ENCODE measurements around the gene EFNB2.

Gene EFNB2

DNA sequence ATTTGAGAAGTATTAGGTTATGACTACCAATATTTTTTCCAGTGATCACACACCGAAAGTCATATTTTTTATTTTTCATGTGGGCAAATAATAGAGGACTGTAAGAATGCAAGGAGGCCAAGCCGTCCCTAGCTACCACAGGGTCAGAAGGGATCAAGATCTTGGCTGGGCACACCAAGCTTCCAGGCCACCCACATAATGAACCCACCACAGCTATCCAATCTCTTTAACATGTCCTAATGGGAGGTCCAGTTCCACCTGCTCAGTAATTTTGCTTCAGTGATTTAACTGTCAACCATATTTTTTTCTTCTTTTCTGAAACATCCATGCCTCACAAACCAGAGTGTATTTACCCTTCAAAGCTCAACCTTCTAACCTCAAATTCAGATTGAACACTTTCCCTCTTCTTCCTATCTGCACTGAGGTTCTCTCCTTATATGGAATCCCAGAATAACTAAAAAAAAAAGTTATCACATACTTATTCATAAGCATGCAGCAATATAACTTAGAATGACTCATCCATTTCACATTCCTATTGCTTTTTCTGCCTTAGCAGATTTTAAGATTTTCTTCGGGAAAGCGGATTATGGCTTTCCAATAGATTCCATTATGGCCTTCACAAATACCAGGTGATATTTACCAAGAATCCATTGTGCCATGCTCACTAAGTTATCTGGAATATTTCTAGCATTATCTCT is 20.3 kb upstream of the EFNB2 start:
- peaks cover 99% of the 10 kb centered on the region for H3K79me2 ChIP-seq (ENCODE audit: low read length)
- H4K20me1 ChIP-seq (ENCODE audit: insufficient read depth, low read length), result peaks cover 54% of the 10 kb centered on the region
- H2AFZ ChIP-seq (ENCODE audit: low read length), result no peak overlapping the region
- TF ChIP-seq EZH2 (optimal IDR thresholded peaks at IDR 0.05; ENCODE audit: low read depth, low read length), result no peak
- H3K4me3 ChIP-seq (ENCODE audit: low read length), result no peak overlapping the region
- no peak overlapping the region for H3K4me2 ChIP-seq (ENCODE audit: low read depth, low read length)
- H3K9ac ChIP-seq (ENCODE audit: low read length), result no peak overlapping the region
- H3K27ac ChIP-seq (ENCODE audit: low read length), result no peak overlapping the region
- no peak for DNase-seq
- no peaks in the 10 kb centered on the region for H3K4me1 ChIP-seq (ENCODE audit: low read length)
- H3K9me2 ChIP-seq (replicated peaks; ENCODE audit: insufficient read depth, low read length), result no peaks in the 10 kb centered on the region
- H3K9me3 ChIP-seq (replicated peaks; ENCODE audit: insufficient read depth, low read length), result no peaks in the 10 kb centered on the region
- no peaks in the 10 kb centered on the region for H3F3A ChIP-seq (ENCODE audit: insufficient read depth, low read length)
- H3K36me3 ChIP-seq (replicated peaks; ENCODE audit: insufficient read depth, low read length), result peaks cover 29% of the 10 kb centered on the region; the same call in 1 of the 2 replicates
- H3K27me3 ChIP-seq (replicated peaks; ENCODE audit: insufficient read depth, low read length), result no peaks in the 10 kb centered on the region

DNA sequence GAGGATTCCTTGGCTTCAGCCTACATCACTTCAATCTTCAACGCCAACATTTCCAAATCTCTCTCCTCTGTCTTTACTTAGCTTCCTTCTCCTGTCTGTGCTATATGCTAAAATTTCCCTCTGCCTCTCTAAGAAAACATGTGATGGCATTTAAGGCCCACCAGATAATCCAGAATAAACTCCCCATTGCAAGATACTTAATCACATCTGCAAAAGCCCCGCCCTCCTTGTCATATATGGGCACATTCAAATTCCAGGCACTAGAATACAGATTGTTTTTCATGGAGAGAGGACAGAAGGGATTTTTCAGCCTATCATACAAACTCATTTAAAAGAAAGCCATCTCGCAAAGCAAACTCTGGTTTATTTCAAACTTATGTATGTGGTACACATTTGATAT is 16.3 kb upstream of the EFNB2 start:
- no peak for DNase-seq
- peaks cover 38% of the 10 kb centered on the region for H4K20me1 ChIP-seq (ENCODE audit: insufficient read depth, low read length)
- TF ChIP-seq, protein P1, sequence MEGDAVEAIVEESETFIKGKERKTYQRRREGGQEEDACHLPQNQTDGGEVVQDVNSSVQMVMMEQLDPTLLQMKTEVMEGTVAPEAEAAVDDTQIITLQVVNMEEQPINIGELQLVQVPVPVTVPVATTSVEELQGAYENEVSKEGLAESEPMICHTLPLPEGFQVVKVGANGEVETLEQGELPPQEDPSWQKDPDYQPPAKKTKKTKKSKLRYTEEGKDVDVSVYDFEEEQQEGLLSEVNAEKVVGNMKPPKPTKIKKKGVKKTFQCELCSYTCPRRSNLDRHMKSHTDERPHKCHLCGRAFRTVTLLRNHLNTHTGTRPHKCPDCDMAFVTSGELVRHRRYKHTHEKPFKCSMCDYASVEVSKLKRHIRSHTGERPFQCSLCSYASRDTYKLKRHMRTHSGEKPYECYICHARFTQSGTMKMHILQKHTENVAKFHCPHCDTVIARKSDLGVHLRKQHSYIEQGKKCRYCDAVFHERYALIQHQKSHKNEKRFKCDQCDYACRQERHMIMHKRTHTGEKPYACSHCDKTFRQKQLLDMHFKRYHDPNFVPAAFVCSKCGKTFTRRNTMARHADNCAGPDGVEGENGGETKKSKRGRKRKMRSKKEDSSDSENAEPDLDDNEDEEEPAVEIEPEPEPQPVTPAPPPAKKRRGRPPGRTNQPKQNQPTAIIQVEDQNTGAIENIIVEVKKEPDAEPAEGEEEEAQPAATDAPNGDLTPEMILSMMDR (IDR thresholded peaks at IDR 0.05; ENCODE audit: low read length), result no peak
- TF ChIP-seq EZH2phosphoT487 (IDR thresholded peaks at IDR 0.05; ENCODE audit: low read length), result no peak
- TF ChIP-seq EZH2 (optimal IDR thresholded peaks at IDR 0.05; ENCODE audit: low read depth, low read length), result no peak
- H2AFZ ChIP-seq (ENCODE audit: low read length), result no peak overlapping the region
- no peaks in the 10 kb centered on the region for H3K9me2 ChIP-seq (replicated peaks; ENCODE audit: insufficient read depth, low read length)
- H3K4me1 ChIP-seq (ENCODE audit: low read length), result no peaks in the 10 kb centered on the region
- H3K9me3 ChIP-seq (replicated peaks; ENCODE audit: insufficient read depth, low read length), result no peaks in the 10 kb centered on the region
- no peaks in the 10 kb centered on the region for H3F3A ChIP-seq (ENCODE audit: insufficient read depth, low read length)
- peaks cover 17% of the 10 kb centered on the region; the same call in 1 of the 2 replicates for H3K36me3 ChIP-seq (replicated peaks; ENCODE audit: insufficient read depth, low read length)
- no peak overlapping the region for H3K4me2 ChIP-seq (ENCODE audit: low read depth, low read length)
- no peaks in the 10 kb centered on the region for H3K27me3 ChIP-seq (replicated peaks; ENCODE audit: insufficient read depth, low read length)
- H3K4me3 ChIP-seq (ENCODE audit: low read length), result no peak overlapping the region
- no peak overlapping the region for H3K27ac ChIP-seq (ENCODE audit: low read length)
- H3K9ac ChIP-seq (ENCODE audit: low read length), result no peak overlapping the region
- peaks cover 100% of the 10 kb centered on the region for H3K79me2 ChIP-seq (ENCODE audit: low read length)

DNA sequence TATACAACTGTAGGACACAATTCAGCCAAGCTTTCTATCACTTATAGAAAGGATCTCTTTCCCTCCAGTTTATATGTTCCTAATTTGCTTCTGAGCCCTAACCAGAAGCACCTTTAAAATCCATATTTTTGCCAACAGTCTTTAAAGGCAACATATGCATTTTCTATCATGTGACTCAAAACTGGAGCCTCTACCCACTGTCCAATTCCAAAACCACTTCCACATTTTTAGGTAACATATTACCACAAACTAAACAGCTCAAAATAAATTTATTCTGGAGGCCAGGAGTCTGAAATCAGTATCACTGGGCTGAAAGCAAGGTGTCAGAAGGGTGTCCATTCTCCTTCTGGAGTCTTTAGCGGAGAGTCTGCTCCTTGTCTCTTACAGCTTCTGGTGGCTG is 15.9 kb upstream of the EFNB2 start:
- peaks cover 13% of the 10 kb centered on the region; the same call in 1 of the 2 replicates for H3K36me3 ChIP-seq (replicated peaks; ENCODE audit: insufficient read depth, low read length)
- no peaks in the 10 kb centered on the region for H3K9me2 ChIP-seq (replicated peaks; ENCODE audit: insufficient read depth, low read length)
- no peaks in the 10 kb centered on the region for H3F3A ChIP-seq (ENCODE audit: insufficient read depth, low read length)
- peaks cover 40% of the 10 kb centered on the region for H4K20me1 ChIP-seq (ENCODE audit: insufficient read depth, low read length)
- no peak overlapping the region for H3K4me3 ChIP-seq (ENCODE audit: low read length)
- H3K79me2 ChIP-seq (ENCODE audit: low read length), result peaks cover 100% of the 10 kb centered on the region
- no peak for DNase-seq
- TF ChIP-seq EZH2phosphoT487 (IDR thresholded peaks at IDR 0.05; ENCODE audit: low read length), result no peak
- TF ChIP-seq, protein P1 (IDR thresholded peaks at IDR 0.05; ENCODE audit: low read length), result no peak
- no peak for TF ChIP-seq EZH2 (optimal IDR thresholded peaks at IDR 0.05; ENCODE audit: low read depth, low read length)
- no peak overlapping the region for H3K4me2 ChIP-seq (ENCODE audit: low read depth, low read length)
- no peak overlapping the region for H3K27ac ChIP-seq (ENCODE audit: low read length)
- no peak overlapping the region for H2AFZ ChIP-seq (ENCODE audit: low read length)
- no peaks in the 10 kb centered on the region for H3K9me3 ChIP-seq (replicated peaks; ENCODE audit: insufficient read depth, low read length)
- no peaks in the 10 kb centered on the region for H3K27me3 ChIP-seq (replicated peaks; ENCODE audit: insufficient read depth, low read length)
- H3K4me1 ChIP-seq (ENCODE audit: low read length), result no peaks in the 10 kb centered on the region
- H3K9ac ChIP-seq (ENCODE audit: low read length), result no peak overlapping the region

DNA sequence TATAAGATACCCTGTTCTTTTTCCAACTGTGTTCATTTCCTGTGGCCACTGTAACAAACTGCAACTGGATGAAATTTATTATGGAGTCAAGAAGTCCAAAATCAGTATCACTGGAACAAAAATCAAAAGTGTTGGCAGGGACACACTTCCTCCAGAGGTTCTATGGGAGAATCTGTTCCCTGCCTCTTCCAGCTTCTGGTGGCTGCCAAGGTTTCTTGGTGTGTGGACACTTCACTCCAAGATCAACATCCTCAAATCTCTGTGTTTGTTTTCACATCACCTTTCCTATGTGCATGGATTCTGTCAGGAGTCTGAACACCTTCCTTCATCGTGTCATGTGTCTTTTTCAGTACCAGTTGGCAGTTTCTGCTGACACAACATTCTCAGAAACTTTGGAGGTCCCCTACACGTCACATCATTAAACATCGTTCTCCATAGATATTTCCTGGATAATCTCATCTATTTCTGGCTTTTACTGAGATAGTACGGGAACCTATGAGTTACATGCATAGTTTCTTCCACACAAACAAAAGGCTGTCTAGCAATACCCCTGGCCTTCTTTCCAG is 15.2 kb upstream of the EFNB2 start:
- H3K4me1 ChIP-seq (ENCODE audit: low read length), result no peaks in the 10 kb centered on the region
- H3K36me3 ChIP-seq (replicated peaks; ENCODE audit: insufficient read depth, low read length), result peaks cover 7% of the 10 kb centered on the region; the same call in 1 of the 2 replicates
- no peak overlapping the region for H3K9ac ChIP-seq (ENCODE audit: low read length)
- H2AFZ ChIP-seq (ENCODE audit: low read length), result no peak overlapping the region
- no peak overlapping the region for H3K4me2 ChIP-seq (ENCODE audit: low read depth, low read length)
- no peaks in the 10 kb centered on the region for H3F3A ChIP-seq (ENCODE audit: insufficient read depth, low read length)
- H3K79me2 ChIP-seq (ENCODE audit: low read length), result peaks cover 100% of the 10 kb centered on the region
- H3K9me3 ChIP-seq (replicated peaks; ENCODE audit: insufficient read depth, low read length), result no peaks in the 10 kb centered on the region
- H3K27me3 ChIP-seq (replicated peaks; ENCODE audit: insufficient read depth, low read length), result no peaks in the 10 kb centered on the region
- TF ChIP-seq EZH2 (optimal IDR thresholded peaks at IDR 0.05; ENCODE audit: low read depth, low read length), result no peak
- TF ChIP-seq, protein P1 (IDR thresholded peaks at IDR 0.05; ENCODE audit: low read length), result no peak
- TF ChIP-seq EZH2phosphoT487 (IDR thresholded peaks at IDR 0.05; ENCODE audit: low read length), result no peak
- H3K9me2 ChIP-seq (replicated peaks; ENCODE audit: insufficient read depth, low read length), result no peaks in the 10 kb centered on the region
- peaks cover 42% of the 10 kb centered on the region for H4K20me1 ChIP-seq (ENCODE audit: insufficient read depth, low read length)
- DNase-seq, result no peak
- H3K27ac ChIP-seq (ENCODE audit: low read length), result no peak overlapping the region
- no peak overlapping the region for H3K4me3 ChIP-seq (ENCODE audit: low read length)

Measured in MM.1S (cell line).